ENCODE data around the gene GUCA2A. TPM values are rescaled to one million over a fixed set of nuclear protein-coding genes. Genes with fewer than 3 reads are reported as not detected.

GUCA2A gene
- polyA plus RNA-seq, 1 experiment, result not detected

GRCh38 chr1:42206164-42206563 lies 41.6 kb upstream of the GUCA2A start:
- ChIA-PET CTCF (interaction anchor here (1.1 kb wide), 1 partner anchor 32 kb away, joined by 3 read pairs; no protein-coding TSS in a partner anchor), POLR2A (no interaction called here)

GRCh38 chr1:42201986-42202385 lies 37.4 kb upstream of the GUCA2A start:
- Histone ChIP-seq H3K27me3 (ENCODE audit: control insufficient read depth, insufficient read depth, low read length) (no peaks in the 10 kb centered on the region), H3K4me3 (ENCODE audit: low read depth, low read length) (no peak overlapping the region), H3K36me3 (ENCODE audit: control insufficient read depth, insufficient read depth, low read length) (no peaks in the 10 kb centered on the region)
- ChIA-PET POLR2A (no interaction called here), CTCF (interaction anchor here (1.3 kb wide), 1 partner anchor 29 kb away, joined by 9 read pairs; no protein-coding TSS in a partner anchor)
- no peak for DNase-seq (ENCODE audit: low read depth)
- no peak for TF ChIP-seq CTCF (IDR thresholded peaks at IDR 0.05; ENCODE audit: insufficient read depth, low read depth, low read length)

More at GRCh38 chr1:42206164-42206563, 41.6 kb upstream of the GUCA2A start:
- no peak overlapping the region for H3K4me3 ChIP-seq (ENCODE audit: low read depth, low read length)
- H3K36me3 ChIP-seq (ENCODE audit: control insufficient read depth, insufficient read depth, low read length), result no peaks in the 10 kb centered on the region
- DNase-seq (ENCODE audit: low read depth), result no peak
- no peaks in the 10 kb centered on the region for H3K27me3 ChIP-seq (ENCODE audit: control insufficient read depth, insufficient read depth, low read length)
- TF ChIP-seq CTCF (IDR thresholded peaks at IDR 0.05; ENCODE audit: insufficient read depth, low read depth, low read length), result no peak

GRCh38 chr1:42198251-42198650 lies 33.7 kb upstream of the GUCA2A start:
- TF ChIP-seq CTCF (IDR thresholded peaks at IDR 0.05; ENCODE audit: insufficient read depth, low read depth, low read length), result no peak
- POLR2A ChIA-PET, result no interaction called here
- no peak overlapping the region for H3K4me3 ChIP-seq (ENCODE audit: low read depth, low read length)
- DNase-seq (ENCODE audit: low read depth), result no peak
- 0 out of 2 replicates have a peak, but pooled peaks cover 3% of the 10 kb centered on the region for H3K36me3 ChIP-seq (ENCODE audit: control insufficient read depth, insufficient read depth, low read length)
- no peaks in the 10 kb centered on the region for H3K27me3 ChIP-seq (ENCODE audit: control insufficient read depth, insufficient read depth, low read length)
- CTCF ChIA-PET, result interaction anchor here (1.1 kb wide), 1 partner anchor 25 kb away, joined by 3 read pairs; no protein-coding TSS in a partner anchor

GRCh38 chr1:42195841-42196240 lies 31.3 kb upstream of the GUCA2A start:
- Histone ChIP-seq H3K4me3 (ENCODE audit: low read depth, low read length) (no peak overlapping the region), H3K36me3 (ENCODE audit: control insufficient read depth, insufficient read depth, low read length) (peaks cover 8% of the 10 kb centered on the region), H3K27me3 (ENCODE audit: control insufficient read depth, insufficient read depth, low read length) (no peaks in the 10 kb centered on the region)
- CTCF ChIA-PET, result interaction anchor here (0.9 kb wide), 1 partner anchor 141 kb away, joined by 3 read pairs; no protein-coding TSS in a partner anchor
- TF ChIP-seq CTCF (IDR thresholded peaks at IDR 0.05; ENCODE audit: insufficient read depth, low read depth, low read length), result no peak
- POLR2A ChIA-PET, result no interaction called here
- no peak for DNase-seq (ENCODE audit: low read depth)

- POLR2A ChIA-PET, result no interaction called here
- DNase-seq (ENCODE audit: low read depth), result no peak
- H3K27me3 ChIP-seq (ENCODE audit: control insufficient read depth, insufficient read depth, low read length), result no peaks in the 10 kb centered on the region
- H3K4me3 ChIP-seq (ENCODE audit: low read depth, low read length), result no peak overlapping the region
- CTCF ChIA-PET, result interaction anchor here (1.0 to 3.7 kb wide), 2 partner anchors 16 to 19 kb away, joined by 3 to 17 read pairs; no protein-coding TSS in a partner anchor
- TF ChIP-seq CTCF (IDR thresholded peaks at IDR 0.05; ENCODE audit: insufficient read depth, low read depth, low read length), result no peak
- H3K36me3 ChIP-seq (ENCODE audit: control insufficient read depth, insufficient read depth, low read length), result peaks cover 9% of the 10 kb centered on the region
Measured at GRCh38 chr1:42192106-42192505, 27.6 kb upstream of the GUCA2A start.
